NCI-H187 treated with DMSO at 0.1 percent for 48 hours (cell line): ENCODE data around the gene LRP6.

Experiments used
- DNase-seq: peaks from one replicate; lab custom pipeline; 2025; lab: John Stamatoyannopoulos, UW

The LRP6 gene

GRCh38 chr12:12072064-12072760 is 194.6 kb downstream of the LRP6 start:
- no peak for DNase-seq

GRCh38 chr12:12070674-12071656 is 195.9 kb downstream of the LRP6 start, which contains the start of gene BCL2L14:
TSS of gene BCL2L14 (plus strand) at chr12:12070939. CDS start at chr12:12079306, 8,367 bp downstream.
- no peak for DNase-seq

GRCh38 chr12:12069821-12070548 is 196.9 kb downstream of the LRP6 start:
- no peak for DNase-seq

- DNase-seq = no peak
These were observed 198.1 kb downstream of the LRP6 start for GRCh38 chr12:12068751-12069150.
